HFF-Myc (cell line): Measurements from ENCODE around the gene IGFBPL1.

ENCODE experiments used
- DNase-seq: peaks from one replicate; pipeline ENCODE4 v3.0.0-alpha.2; 2011; ENCODE audit warnings: low read depth; ENCODE audit errors: extremely low read depth
- H3K4me3 ChIP-seq: replicated peaks from 2 replicates; pipeline ENCODE4 v1.5.1; 2011; ENCODE audit warnings: low read depth, mild to moderate bottlenecking, control low read depth, low read length
- TF ChIP-seq, protein P1 (sequence below): IDR thresholded peaks from 2 replicates; pipeline ENCODE4 v1.5.1; 2012; ENCODE audit warnings: mild to moderate bottlenecking, low read depth, low read length, control low read depth; ENCODE audit errors: missing control alignments

Gene IGFBPL1

DNA sequence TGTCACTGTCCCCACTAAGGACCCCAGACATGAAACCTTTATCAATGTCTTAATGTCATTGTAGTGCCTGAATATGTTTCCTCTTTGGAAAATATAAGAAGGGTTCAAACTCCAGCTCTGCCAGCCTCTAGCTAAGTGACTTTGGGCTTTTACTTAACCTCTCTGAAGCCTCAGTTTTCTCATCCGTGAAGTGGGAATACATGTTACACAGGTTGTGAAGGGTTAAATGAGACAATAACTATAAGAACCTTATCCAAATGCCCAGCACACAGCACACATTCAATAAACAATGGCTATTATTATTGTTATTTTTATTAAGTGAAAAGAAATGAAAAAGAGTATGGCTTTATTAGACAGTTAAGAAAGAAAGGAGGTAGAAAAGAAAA lies 15.7 kb upstream of the IGFBPL1 start:
- no peak for DNase-seq
- no peak overlapping the region for H3K4me3 ChIP-seq
- TF ChIP-seq, protein P1, sequence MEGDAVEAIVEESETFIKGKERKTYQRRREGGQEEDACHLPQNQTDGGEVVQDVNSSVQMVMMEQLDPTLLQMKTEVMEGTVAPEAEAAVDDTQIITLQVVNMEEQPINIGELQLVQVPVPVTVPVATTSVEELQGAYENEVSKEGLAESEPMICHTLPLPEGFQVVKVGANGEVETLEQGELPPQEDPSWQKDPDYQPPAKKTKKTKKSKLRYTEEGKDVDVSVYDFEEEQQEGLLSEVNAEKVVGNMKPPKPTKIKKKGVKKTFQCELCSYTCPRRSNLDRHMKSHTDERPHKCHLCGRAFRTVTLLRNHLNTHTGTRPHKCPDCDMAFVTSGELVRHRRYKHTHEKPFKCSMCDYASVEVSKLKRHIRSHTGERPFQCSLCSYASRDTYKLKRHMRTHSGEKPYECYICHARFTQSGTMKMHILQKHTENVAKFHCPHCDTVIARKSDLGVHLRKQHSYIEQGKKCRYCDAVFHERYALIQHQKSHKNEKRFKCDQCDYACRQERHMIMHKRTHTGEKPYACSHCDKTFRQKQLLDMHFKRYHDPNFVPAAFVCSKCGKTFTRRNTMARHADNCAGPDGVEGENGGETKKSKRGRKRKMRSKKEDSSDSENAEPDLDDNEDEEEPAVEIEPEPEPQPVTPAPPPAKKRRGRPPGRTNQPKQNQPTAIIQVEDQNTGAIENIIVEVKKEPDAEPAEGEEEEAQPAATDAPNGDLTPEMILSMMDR: no peak

DNA sequence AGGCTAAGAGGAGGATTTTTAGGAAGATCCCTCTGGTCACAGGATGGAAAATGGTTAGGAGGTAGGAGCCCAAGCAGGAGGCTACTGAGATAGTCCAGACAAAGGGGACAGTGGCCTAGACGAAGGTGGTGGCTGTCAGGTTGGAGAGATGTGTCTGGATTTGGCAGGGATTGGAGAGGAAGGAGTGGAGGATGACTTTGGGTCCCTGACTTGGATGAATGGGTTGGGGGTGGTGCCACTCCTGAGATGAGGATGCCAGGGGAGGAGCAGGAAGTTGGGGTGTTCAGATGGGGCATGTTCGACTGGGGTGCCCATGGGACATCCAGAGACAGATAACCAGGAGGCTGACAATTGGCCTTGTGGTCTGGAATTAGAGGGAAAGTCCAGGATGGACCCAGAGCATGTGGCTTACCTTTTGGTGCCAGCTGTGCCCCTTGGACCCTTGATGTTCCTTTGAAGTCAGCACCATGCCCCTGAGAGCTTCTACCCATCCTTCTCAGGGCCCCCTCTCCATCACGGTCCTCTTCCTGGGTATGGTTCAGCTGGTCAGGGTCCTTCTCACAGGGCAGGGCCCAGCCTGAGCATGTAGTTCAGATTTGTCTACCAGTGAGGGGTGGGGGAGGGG lies 15.1 kb upstream of the IGFBPL1 start:
- DNase-seq: no peak
- TF ChIP-seq, protein P1: no peak
- no peak overlapping the region for H3K4me3 ChIP-seq

GRCh38 chr9:38437193-38437823 lies 13.1 kb upstream of the IGFBPL1 start:
- no peak for DNase-seq

GRCh38 chr9:38436708-38437107 lies 12.5 kb upstream of the IGFBPL1 start:
- no peak for DNase-seq
- TF ChIP-seq, protein P1: no peak
- no peak overlapping the region for H3K4me3 ChIP-seq

More at GRCh38 chr9:38437193-38437823, 13.1 kb upstream of the IGFBPL1 start:
- TF ChIP-seq, protein P1: no peak
- no peak overlapping the region for H3K4me3 ChIP-seq

DNA sequence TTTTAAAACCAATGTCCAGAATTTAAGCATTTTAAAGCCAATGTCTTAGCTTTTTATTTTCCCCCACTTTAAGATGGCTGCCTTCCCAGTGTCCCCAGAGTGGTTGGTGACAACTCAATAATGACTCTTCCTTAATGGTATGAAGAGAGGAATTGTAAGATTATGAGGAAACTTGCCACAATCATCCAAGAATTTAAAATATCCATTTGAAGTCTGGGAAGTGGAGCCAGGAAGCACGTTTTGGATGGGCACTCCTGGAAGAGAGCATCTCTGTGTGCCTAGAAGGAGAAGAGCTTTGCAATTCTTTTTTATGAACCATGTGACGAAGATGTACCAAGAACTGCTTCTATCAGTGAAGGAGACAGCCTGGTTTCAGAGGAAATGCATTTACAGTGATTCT lies 11.3 kb upstream of the IGFBPL1 start:
- H3K4me3 ChIP-seq: no peak overlapping the region
- DNase-seq: no peak
- TF ChIP-seq, protein P1: no peak

DNA sequence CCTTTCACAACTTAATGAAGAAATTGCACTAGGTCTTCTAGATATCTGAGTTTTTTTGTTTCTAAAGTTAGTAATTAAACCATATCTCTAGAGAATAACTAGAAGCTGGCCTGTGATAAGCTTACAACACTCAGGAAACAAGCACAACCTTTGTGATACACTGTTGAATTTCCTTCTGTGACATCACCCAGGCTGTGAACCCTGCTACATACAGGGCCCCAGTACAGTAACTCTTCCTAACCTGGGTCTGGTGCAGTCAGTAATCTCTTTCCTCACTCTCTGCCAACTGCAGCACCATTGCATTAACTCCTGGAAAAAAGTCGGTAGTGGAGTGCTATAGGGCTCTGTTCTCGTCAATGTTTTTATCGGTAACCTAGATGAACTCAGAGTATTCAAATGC lies 10.6 kb upstream of the IGFBPL1 start:
- no peak for DNase-seq

More for the DNA sequence above, 10.6 kb upstream of the IGFBPL1 start:
- no peak overlapping the region for H3K4me3 ChIP-seq
- TF ChIP-seq, protein P1: no peak
